Activated CD4-positive, alpha-beta T cell treated with anti-CD3 and anti-CD28 coated beads, Interleukin-2, amount 10 ng/mL, durations not matched to agents 7 days and 5 days (primary cell): ENCODE results near the gene SLC19A3. TPM values are rescaled to one million over a fixed set of nuclear protein-coding genes. Genes with fewer than 3 reads are reported as not detected.

Source experiments
- CTCF ChIA-PET: fragments of 350-600 bp; sonication (Branson Sonifier 250); formaldehyde crosslinking; loops from one replicate; lab custom pipeline; 2021; ENCODE audit warnings: antibody characterized with exemption; lab: Charles Lee
- POLR2A ChIA-PET: fragments of 350-600 bp; sonication (Branson Sonifier 250); formaldehyde crosslinking; loops from one replicate; lab custom pipeline; 2021; ENCODE audit warnings: antibody characterized with exemption; lab: Charles Lee
- DNase-seq: peaks from one replicate; pipeline ENCODE4 v3.0.0-alpha.2; 2020
- H3K27ac Mint-ChIP-seq: one replicate; pipeline ENCODE4 v1.8.0; 2021; ENCODE audit warnings: mild to moderate bottlenecking, moderate library complexity, mixed read lengths
- H3K27me3 Mint-ChIP-seq: one replicate; pipeline ENCODE4 v1.8.0; 2021; ENCODE audit warnings: mixed read lengths
- H3K36me3 Mint-ChIP-seq: one replicate; pipeline ENCODE4 v1.8.0; 2021; ENCODE audit warnings: low read depth, mixed read lengths
- H3K4me1 Mint-ChIP-seq: one replicate; pipeline ENCODE4 v1.8.0; 2021; ENCODE audit warnings: mixed read lengths
- H3K4me3 Mint-ChIP-seq: one replicate; pipeline ENCODE4 v1.8.0; 2021; ENCODE audit warnings: mild to moderate bottlenecking, moderate library complexity, mixed read lengths
- H3K9me3 Mint-ChIP-seq: one replicate; pipeline ENCODE4 v1.8.0; 2021; ENCODE audit warnings: mixed read lengths
- total RNA-seq, 2 experiments: library from RNA; stranded (reverse); gene quantifications; one replicate each; pipeline ENCODE4 v1.2.3, GENCODE V29; 2021

SLC19A3 gene
- total RNA-seq, 2 experiments from 2014 or later, result not detected

DNA sequence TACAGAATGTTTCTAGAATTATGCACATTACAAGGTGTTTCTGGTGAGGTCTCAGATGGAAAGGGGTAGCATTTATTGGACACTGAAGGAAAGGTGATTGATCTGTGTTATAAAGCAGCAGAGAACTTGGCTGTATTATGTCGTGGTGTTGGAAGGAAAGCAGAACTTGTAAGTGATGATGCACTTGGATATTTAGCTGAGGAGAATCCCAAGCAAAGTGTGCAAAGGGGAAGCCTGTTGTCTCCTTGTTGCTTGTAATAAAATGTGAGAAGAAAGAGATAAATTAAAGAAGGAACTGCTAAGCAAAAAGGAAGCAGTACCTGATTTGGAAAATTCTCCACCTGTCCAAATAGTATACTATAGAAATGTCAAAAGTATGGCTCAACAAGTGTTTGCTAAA is 63.4 kb downstream of the SLC19A3 start:
- CTCF ChIA-PET, result no interaction called here

DNA sequence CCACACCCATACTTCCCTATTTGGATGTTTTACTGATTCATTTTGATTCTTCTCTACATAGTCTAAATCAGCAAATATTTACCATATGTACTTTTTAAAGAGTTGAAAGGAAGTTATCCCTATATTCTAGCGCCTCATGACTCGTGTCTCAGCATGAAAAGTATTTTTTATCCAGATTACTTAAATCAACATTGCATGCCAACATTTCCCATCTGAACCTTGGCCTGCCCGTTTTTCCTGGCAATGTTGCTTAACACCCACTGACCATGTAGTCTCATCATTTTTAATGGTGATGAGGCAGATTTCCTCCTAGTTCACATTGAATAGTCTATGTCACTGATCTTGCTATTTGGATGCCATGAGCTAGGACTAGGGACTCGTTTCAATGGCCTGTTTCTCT is 64.4 kb downstream of the SLC19A3 start:
- ChIA-PET CTCF (no interaction called here), POLR2A (no interaction called here)
- Mint-ChIP-seq H3K9me3 (no peaks in the 10 kb centered on the region), H3K27me3 (peaks cover 12% of the 10 kb centered on the region), H3K36me3 (no peaks in the 10 kb centered on the region), H3K4me1 (no peaks in the 10 kb centered on the region), H3K4me3 (no peak overlapping the region), H3K27ac (no peak overlapping the region)
- DNase-seq, result no peak

More for the DNA sequence above, 63.4 kb downstream of the SLC19A3 start:
- Mint-ChIP-seq H3K27me3 (peaks cover 12% of the 10 kb centered on the region), H3K36me3 (no peaks in the 10 kb centered on the region), H3K27ac (no peak overlapping the region), H3K9me3 (no peaks in the 10 kb centered on the region), H3K4me3 (no peak overlapping the region), H3K4me1 (no peaks in the 10 kb centered on the region)
- POLR2A ChIA-PET, result no interaction called here
- DNase-seq, result no peak

GRCh38 chr2:227643990-227644551 is 73.8 kb downstream of the SLC19A3 start:
- Mint-ChIP-seq H3K4me1 (no peaks in the 10 kb centered on the region), H3K4me3 (no peak overlapping the region), H3K27ac (no peak overlapping the region), H3K36me3 (no peaks in the 10 kb centered on the region), H3K9me3 (no peaks in the 10 kb centered on the region), H3K27me3 (peaks cover 8% of the 10 kb centered on the region)
- ChIA-PET CTCF (no interaction called here), POLR2A (no interaction called here)
- DNase-seq, result no peak

DNA sequence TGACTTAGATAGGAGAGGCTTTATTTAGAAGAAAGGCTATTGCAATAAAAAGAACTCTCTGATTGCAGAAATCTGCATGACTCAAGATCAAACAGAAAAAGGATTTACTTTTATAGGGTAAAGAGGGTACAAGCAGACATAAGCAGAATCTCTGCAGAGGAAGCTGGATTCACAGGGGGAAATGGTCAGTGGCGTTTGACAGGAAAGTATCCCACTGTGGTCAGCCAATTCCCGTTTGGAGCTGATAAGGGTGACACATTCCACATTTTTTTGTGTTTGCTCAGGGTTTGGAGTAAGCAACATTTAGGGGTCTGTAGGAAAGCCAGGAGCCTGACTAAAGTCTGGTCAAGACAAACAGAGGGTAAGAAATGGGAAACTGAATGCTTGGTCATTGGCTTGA is 75.2 kb downstream of the SLC19A3 start:
- Mint-ChIP-seq H3K36me3 (no peaks in the 10 kb centered on the region), H3K27ac (no peak overlapping the region), H3K27me3 (peaks cover 11% of the 10 kb centered on the region), H3K4me1 (no peaks in the 10 kb centered on the region), H3K4me3 (no peak overlapping the region), H3K9me3 (no peaks in the 10 kb centered on the region)
- ChIA-PET POLR2A (no interaction called here), CTCF (no interaction called here)
- no peak for DNase-seq

DNA sequence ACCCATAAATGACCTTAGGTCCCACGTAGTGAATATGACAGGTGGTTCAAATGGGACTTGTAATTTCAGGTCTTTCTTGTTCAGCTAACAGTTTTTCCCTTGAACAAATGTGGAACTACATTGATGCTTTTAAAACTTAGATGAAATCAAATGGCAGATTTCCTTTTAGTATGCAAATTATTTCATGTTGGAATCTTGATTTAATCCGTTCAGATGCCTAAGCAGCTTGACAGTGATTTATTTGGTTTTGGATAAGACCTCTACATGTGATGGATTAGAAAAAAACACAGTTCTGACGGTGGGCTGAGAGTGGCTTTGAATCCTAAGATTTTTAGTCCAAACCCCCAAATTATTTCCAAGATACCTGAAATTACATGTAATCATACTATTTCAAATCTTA is 83.6 kb downstream of the SLC19A3 start:
- Mint-ChIP-seq H3K9me3 (no peaks in the 10 kb centered on the region), H3K36me3 (no peaks in the 10 kb centered on the region), H3K27ac (no peak overlapping the region), H3K27me3 (peaks cover 22% of the 10 kb centered on the region), H3K4me1 (no peaks in the 10 kb centered on the region), H3K4me3 (no peak overlapping the region)
- ChIA-PET POLR2A (no interaction called here), CTCF (no interaction called here)
- DNase-seq, result no peak

Other genes starting within 250 kb of the SLC19A3 start
- gene AGFG1, start 245.9 kb downstream of the SLC19A3 start, total RNA-seq, result 10 to 100 TPM; 59.9 to 80.1 TPM
- not detected for gene SCYGR2, start 119.1 kb downstream of the SLC19A3 start, total RNA-seq
- not detected for gene SCYGR3, start 103.2 kb downstream of the SLC19A3 start, total RNA-seq
- gene SCYGR4, start 100.5 kb downstream of the SLC19A3 start, total RNA-seq, result not detected
- gene SCYGR5, start 51.2 kb downstream of the SLC19A3 start, total RNA-seq, result not detected
- gene SCYGR6, start 6.7 kb upstream of the SLC19A3 start, total RNA-seq, result not detected
- gene SCYGR7, start 10.3 kb upstream of the SLC19A3 start, total RNA-seq, result not detected
- not detected for gene SCYGR8, start 27.9 kb upstream of the SLC19A3 start, total RNA-seq
- gene CCL20, start 95.8 kb upstream of the SLC19A3 start, total RNA-seq, result under 1 TPM in 1 of 2 experiments, not detected in 1; 0.37 TPM
- gene DAW1, start 153.6 kb upstream of the SLC19A3 start, total RNA-seq, result not detected